Brain microvascular endothelial cell (primary cell): ENCODE measurements around the gene KRTAP12-1.
"Not testable (repeated sequence)": the region's sequence is repeated elsewhere in the genome, so short reads cannot be mapped to it uniquely, and the experiment has no call there.

Experiments used
- DNase-seq: peaks from one replicate; pipeline ENCODE4 v3.0.0-alpha.2; 2020
- H3K27ac ChIP-seq: fragments of 250-450 bp; sonication (Bioruptor Pico); 2 replicates; pipeline ENCODE4 v1.5.1; 2020; ENCODE audit warnings: mild to moderate bottlenecking, moderate library complexity
- H3K27me3 ChIP-seq: fragments of 250-450 bp; sonication (Bioruptor Pico); replicated peaks from 2 replicates; pipeline ENCODE4 v1.5.1; 2020; ENCODE audit warnings: mild to moderate bottlenecking
- H3K36me3 ChIP-seq: fragments of 250-450 bp; sonication (Bioruptor Pico); replicated peaks from 2 replicates; pipeline ENCODE4 v1.5.1; 2020; ENCODE audit warnings: mild to moderate bottlenecking
- H3K4me3 ChIP-seq: 2 replicates; pipeline ENCODE4 v1.5.1; 2011; ENCODE audit warnings: low read depth, mild to moderate bottlenecking, control low read depth, low read length, moderate library complexity
- in situ Hi-C: cut with HindIII; loops from 2 replicates; pipeline ENCODE4 v1.10.0; 2017; ENCODE audit warnings: low sequenced_read_pairs, low pct_ligation_motif_present
- TF ChIP-seq, protein P1 (sequence below): IDR thresholded peaks from 2 replicates; pipeline ENCODE4 v1.5.1; 2011; ENCODE audit warnings: low read depth, mild to moderate bottlenecking, moderate library complexity, low read length, control low read depth, inconsistent platforms; ENCODE audit errors: missing control alignments

The KRTAP12-1 gene

DNA sequence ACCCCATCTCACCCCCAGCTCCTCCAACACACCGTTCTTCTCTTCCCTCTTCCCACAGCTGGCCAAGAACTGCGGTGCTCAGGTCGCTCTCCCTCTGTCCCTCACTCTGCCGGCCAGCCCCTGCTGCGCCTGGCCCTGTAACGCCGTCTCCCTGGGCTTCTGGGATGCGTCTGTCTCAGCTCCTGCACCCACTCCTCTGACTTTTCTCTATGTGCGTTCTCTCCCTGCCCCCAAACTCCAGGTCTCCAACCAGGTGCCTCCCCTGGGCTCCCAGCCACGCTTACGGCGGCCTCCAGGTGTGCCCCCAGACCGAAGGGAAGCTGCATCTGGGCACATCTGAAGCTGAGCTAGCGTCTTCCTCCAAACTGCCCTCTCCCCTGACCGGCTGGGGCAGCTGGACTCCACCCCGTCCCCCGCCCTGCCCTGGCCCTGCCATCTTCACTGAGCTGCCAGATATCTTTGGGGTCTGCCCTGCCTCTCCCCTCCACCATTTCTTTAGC is 17.6 kb upstream of the KRTAP12-1 start:
- in situ Hi-C loops = no loop called here
- no peak overlapping the region for H3K4me3 ChIP-seq
- no peaks in the 10 kb centered on the region for H3K36me3 ChIP-seq
- peaks cover 67% of the 10 kb centered on the region for H3K27me3 ChIP-seq
- H3K27ac ChIP-seq = no peak overlapping the region
- DNase-seq = no peak
- TF ChIP-seq, protein P1, sequence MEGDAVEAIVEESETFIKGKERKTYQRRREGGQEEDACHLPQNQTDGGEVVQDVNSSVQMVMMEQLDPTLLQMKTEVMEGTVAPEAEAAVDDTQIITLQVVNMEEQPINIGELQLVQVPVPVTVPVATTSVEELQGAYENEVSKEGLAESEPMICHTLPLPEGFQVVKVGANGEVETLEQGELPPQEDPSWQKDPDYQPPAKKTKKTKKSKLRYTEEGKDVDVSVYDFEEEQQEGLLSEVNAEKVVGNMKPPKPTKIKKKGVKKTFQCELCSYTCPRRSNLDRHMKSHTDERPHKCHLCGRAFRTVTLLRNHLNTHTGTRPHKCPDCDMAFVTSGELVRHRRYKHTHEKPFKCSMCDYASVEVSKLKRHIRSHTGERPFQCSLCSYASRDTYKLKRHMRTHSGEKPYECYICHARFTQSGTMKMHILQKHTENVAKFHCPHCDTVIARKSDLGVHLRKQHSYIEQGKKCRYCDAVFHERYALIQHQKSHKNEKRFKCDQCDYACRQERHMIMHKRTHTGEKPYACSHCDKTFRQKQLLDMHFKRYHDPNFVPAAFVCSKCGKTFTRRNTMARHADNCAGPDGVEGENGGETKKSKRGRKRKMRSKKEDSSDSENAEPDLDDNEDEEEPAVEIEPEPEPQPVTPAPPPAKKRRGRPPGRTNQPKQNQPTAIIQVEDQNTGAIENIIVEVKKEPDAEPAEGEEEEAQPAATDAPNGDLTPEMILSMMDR = no peak

GRCh38 chr21:44697811-44698734 is 16.1 kb upstream of the KRTAP12-1 start:
- no peak overlapping the region for H3K27ac ChIP-seq
- no peaks in the 10 kb centered on the region for H3K36me3 ChIP-seq
- no peak for DNase-seq
- in situ Hi-C loops = no loop called here
- no peak overlapping the region for H3K4me3 ChIP-seq
- H3K27me3 ChIP-seq = peaks cover 52% of the 10 kb centered on the region
- TF ChIP-seq, protein P1 = no peak

DNA sequence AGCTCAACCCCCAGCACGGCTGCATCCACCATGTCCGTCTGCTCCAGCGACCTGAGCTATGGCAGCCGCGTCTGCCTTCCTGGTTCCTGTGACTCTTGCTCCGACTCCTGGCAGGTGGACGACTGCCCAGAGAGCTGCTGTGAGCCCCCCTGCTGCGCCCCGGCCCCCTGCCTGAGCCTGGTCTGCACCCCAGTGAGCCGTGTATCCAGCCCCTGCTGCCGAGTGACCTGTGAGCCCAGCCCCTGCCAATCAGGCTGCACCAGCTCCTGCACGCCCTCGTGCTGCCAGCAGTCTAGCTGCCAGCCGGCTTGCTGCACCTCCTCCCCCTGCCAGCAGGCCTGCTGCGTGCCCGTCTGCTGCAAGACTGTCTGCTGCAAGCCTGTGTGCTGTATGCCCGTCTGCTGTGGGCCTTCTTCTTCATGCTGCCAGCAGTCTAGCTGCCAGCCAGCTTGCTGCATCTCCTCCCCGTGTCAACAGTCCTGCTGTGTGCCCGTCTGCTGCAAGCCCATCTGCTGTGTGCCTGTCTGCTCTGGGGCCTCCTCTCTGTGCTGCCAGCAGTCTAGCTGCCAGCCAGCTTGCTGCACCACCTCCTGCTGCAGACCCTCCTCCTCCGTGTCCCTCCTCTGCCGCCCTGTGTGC is 15.3 kb upstream of the KRTAP12-1 start, which contains the start of gene KRTAP10-12:
Gene KRTAP10-12, plus strand, starts transcription at position 1 of the 639 bp plus-strand sequence. Its CDS starts 30 bp downstream, at position 31.
- DNase-seq, in situ Hi-C loops, H3K4me3 ChIP-seq, H3K27ac ChIP-seq, H3K36me3 ChIP-seq: not testable (repeated sequence)
- peaks cover 45% of the 10 kb centered on the region for H3K27me3 ChIP-seq

- Histone ChIP-seq H3K4me3 (no peak overlapping the region), H3K27ac (no peak overlapping the region), H3K36me3 (no peaks in the 10 kb centered on the region), H3K27me3 (peaks cover 42% of the 10 kb centered on the region)
- in situ Hi-C loops = no loop called here
- TF ChIP-seq, protein P1 = no peak
- no peak for DNase-seq
These were observed 14.6 kb upstream of the KRTAP12-1 start for GRCh38 chr21:44696572-44696971.

- Histone ChIP-seq H3K27ac (no peak overlapping the region), H3K4me3 (no peak overlapping the region), H3K27me3 (peaks cover 35% of the 10 kb centered on the region), H3K36me3 (no peaks in the 10 kb centered on the region)
- no peak for DNase-seq
- TF ChIP-seq, protein P1 = no peak
- in situ Hi-C loops = no loop called here
These were observed 13.7 kb upstream of the KRTAP12-1 start for GRCh38 chr21:44695641-44696040.

- Histone ChIP-seq H3K36me3 (no peaks in the 10 kb centered on the region), H3K27ac (no peak overlapping the region), H3K4me3 (no peak overlapping the region), H3K27me3 (peaks cover 31% of the 10 kb centered on the region)
- in situ Hi-C loops = no loop called here
- TF ChIP-seq, protein P1 = no peak
- no peak for DNase-seq
These were observed 13.2 kb upstream of the KRTAP12-1 start for GRCh38 chr21:44695184-44695583.
